DMS 273 (cell line): ENCODE results near the gene SIGLEC12.
"Not testable (repeated sequence)": the region's sequence is repeated elsewhere in the genome, so short reads cannot be mapped to it uniquely, and the experiment has no call there.

Source experiments
- DNase-seq: peaks from one replicate; lab custom pipeline; 2025; ENCODE audit not compliant: unreplicated experiment; lab: John Stamatoyannopoulos, UW

SIGLEC12 gene

GRCh38 chr19:51460164-51460992 lies 41.2 kb downstream of the SIGLEC12 start:
- DNase-seq, result peak; percentile 29

- DNase-seq, result no peak
Measured at GRCh38 chr19:51458899-51459505, 42.6 kb downstream of the SIGLEC12 start.

GRCh38 chr19:51458051-51458645 lies 43.5 kb downstream of the SIGLEC12 start, which contains the start of gene SIGLEC8:
SIGLEC8 (minus strand) TSS chr19:51458454; CDS start chr19:51458387, 67 bp downstream.
- DNase-seq, result no peak

GRCh38 chr19:51457351-51458013 lies 44.1 kb downstream of the SIGLEC12 start:
- DNase-seq, result no peak

- DNase-seq, result no peak
Measured at GRCh38 chr19:51456541-51457290, 44.9 kb downstream of the SIGLEC12 start.

GRCh38 chr19:51450730-51451307 lies 50.8 kb downstream of the SIGLEC12 start:
- no peak for DNase-seq

- DNase-seq, result no peak
Measured at GRCh38 chr19:51448411-51449016, 53.1 kb downstream of the SIGLEC12 start.

GRCh38 chr19:51448011-51448410 lies 53.6 kb downstream of the SIGLEC12 start:
- no peak for DNase-seq

GRCh38 chr19:51447510-51447909 lies 54.1 kb downstream of the SIGLEC12 start:
- DNase-seq, result not testable (repeated sequence)

GRCh38 chr19:51441410-51442390 lies 59.9 kb downstream of the SIGLEC12 start:
- DNase-seq, result no peak
